Heart left ventricle (tissue), 16 donors: Measurements from ENCODE around the gene PCOLCE2. TPM values are rescaled to one million over a fixed set of nuclear protein-coding genes. Genes with fewer than 3 reads are reported as not detected.

Source experiments
- ATAC-seq, 4 donors: fragments of 200-7000 bp; cut with Tn5 transposase; one replicate each; pipeline ENCODE4 v1.9.1; 2020 to 2022; ENCODE audit warnings: moderate library complexity in 4 of 4, mild to moderate bottlenecking in 3 of 4, moderate number of reproducible peaks in 1 of 4
- DNase-seq, 5 donors: peaks; one replicate each; pipeline ENCODE4 v3.0.0-alpha.2; 2020
- H3K27ac ChIP-seq, 12 donors: fragments of 200-600 bp; sonication (generic) in 4 of 12; one replicate each; pipeline versions ENCODE4 v1.5.0 to v1.8.0; 2016 to 2022; ENCODE audit warnings: mild to moderate bottlenecking in 2 of 12
- H3K27me3 ChIP-seq, 9 donors: fragments of 200-600 bp; sonication (generic) in 2 of 9; one replicate each; pipeline versions ENCODE4 v1.5.1 to v1.8.0; 2016 to 2022; ENCODE audit warnings: mild to moderate bottlenecking in 3 of 9
- H3K36me3 ChIP-seq, 9 donors: fragments of 200-600 bp; sonication (generic) in 2 of 9; one replicate each; pipeline versions ENCODE4 v1.5.0 to v1.8.0; 2018 to 2022; ENCODE audit warnings: mild to moderate bottlenecking in 2 of 9
- H3K4me1 ChIP-seq, 12 donors: fragments of 200-600 bp; sonication (generic) in 4 of 12; one replicate each; pipeline versions ENCODE4 v1.5.0 to v1.8.0; 2016 to 2022; ENCODE audit warnings: mild to moderate bottlenecking in 3 of 12
- H3K4me3 ChIP-seq, 12 donors: fragments of 200-600 bp; sonication (generic) in 4 of 12; one replicate each; pipeline versions ENCODE4 v1.5.0 to v1.8.0; 2017 to 2022; ENCODE audit warnings: mild to moderate bottlenecking in 9 of 12, moderate library complexity in 4 of 12
- H3K9me3 ChIP-seq, 12 donors: fragments of 200-600 bp; sonication (generic) in 4 of 12; one replicate each; pipeline versions ENCODE4 v1.5.0 to v1.8.0; 2016 to 2022; ENCODE audit warnings: mild to moderate bottlenecking in 1 of 12
- POLR2A ChIP-seq, 2 donors: fragments of 450-650 bp; IDR thresholded peaks; one replicate each; pipeline ENCODE4 v1.6.1; 2017; ENCODE audit warnings: antibody characterized with exemption in 2 of 2, mild to moderate bottlenecking in 2 of 2, moderate library complexity in 2 of 2
- WGBS, 4 donors: extraction: QIAGEN DNeasy Blood & Tissue Kit in 2 of 4; methylation state at CpG; one replicate each; pipeline versions ENCODE4 v1.1.5 to v1.1.7; 2013 to 2018; 5-methylcytosine and 5-hydroxymethylcytosine counted together
- intact Hi-C, 10 donors: fragments of 100-400 bp; cut with DNase I; formaldehyde crosslinking; loops; one replicate each; pipeline versions ENCODE4 v1.11.1 to v1.14.2; 2022
- polyA plus RNA-seq, 2 donors: library from polyadenylated mRNA; stranded (reverse); fragments of 200-250 nt; gene quantifications; one replicate each; pipeline ENCODE4 v1.2.3, GENCODE V29; 2013
- total RNA-seq, 9 donors: library from RNA; depleted of rRNA in 2 of 9; stranded (reverse); fragments of >200 nt in 2 of 9; fragmentation: NEBNext Ultra II Directional in 3 of 9; extraction: Animal tissue kit (Norgen Biotek cat#: 25700) in 3 of 9; gene quantifications; one replicate each; pipeline versions ENCODE4 v1.1.0 to v1.2.4, GENCODE V29; 2016 to 2023
- TF ChIP-seq, protein P1 (sequence below), 12 donors: fragments of 200-600 bp; sonication (generic) in 4 of 12; IDR thresholded peaks; one replicate each; pipeline versions ENCODE4 v1.5.0 to v1.8.0; 2018 to 2022; ENCODE audit warnings: antibody characterized with exemption in 12 of 12, mild to moderate bottlenecking in 5 of 12
- donor health status: ischemic (EF 13 %, LVEDD 7.1; RV severe dilation, severe dysfunction).
- donor health status: healthy with polysubstance abuse.
- donor health status: DM: no; HTN: yes; CAD: no.
- donor health status: DM: no; HTN: no; CAD: no.
- donor health status: ischemic (EF 25% LVEDD 6.9; RV normal size, moderate dysfunction).
- donor health status: ischemic (EF 25% LVEDD 5.7; RV mildly dilated, moderate dysfunction).
- donor health status: healthy.
- donor health status: DM: yes; HTN: yes; CAD: no.
- donor health status: ischemic (EF 35%, LVEDD 5.7; RV mildly dilated, moderate dysfunction).
- donor health status: nonischemic (EF 11% LVEDD 7.7; RV severe dilation, severe dysfunction).
- donor health status: DM: yes; HTN: yes; CAD: no.
- donor health status: PGD.
- donor health status: ischemic (EF 29% LVEDD 5.4; RV normal size, mild dysfunction).
- donor health status: nonischemic (EF 23%, LVEDD 6.1; RV moderate dilation, normal function).

Gene PCOLCE2
- total and polyA plus RNA-seq, 11 donors, result 47.5 to 152 (median 66.7) TPM

DNA sequence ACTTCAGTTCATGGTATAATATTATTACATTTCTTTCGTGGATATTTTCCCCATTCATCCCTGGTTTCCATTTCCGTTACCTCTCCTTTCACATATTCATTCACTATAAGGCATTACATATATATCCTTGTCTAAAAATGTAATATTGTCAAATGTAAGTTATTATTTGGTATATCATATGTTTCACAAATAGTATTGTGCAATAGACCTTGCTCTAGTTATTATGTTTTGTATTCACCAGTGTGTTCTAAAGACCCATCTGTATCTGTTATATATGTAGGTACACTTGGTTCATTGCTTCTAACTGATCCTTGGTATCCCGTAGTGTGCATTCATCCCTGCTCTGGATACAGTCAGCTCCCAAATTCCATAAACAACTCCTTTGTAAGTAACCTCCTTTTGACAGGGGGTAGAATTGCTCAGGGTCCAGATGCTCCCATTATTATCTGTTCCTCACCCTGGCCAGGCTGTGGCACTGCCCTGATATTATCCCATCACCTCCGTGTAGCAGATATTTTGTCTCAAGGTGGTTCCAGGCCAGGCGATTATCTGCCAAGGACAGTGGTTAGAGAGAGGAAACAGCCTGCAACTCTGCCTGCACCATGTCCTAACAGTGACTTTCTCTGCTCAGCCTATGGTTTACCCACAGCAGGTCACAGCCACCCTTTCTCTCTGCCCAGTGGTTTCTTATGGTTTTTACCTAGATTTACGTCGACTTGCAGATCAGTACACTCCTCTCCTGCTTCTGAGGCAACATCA is 45.4 kb upstream of the PCOLCE2 start:
- no peaks in the 10 kb centered on the region for H3K27me3 ChIP-seq
- no peak overlapping the region for H3K27ac ChIP-seq
- intact Hi-C loops, result loop anchor here in 1 of 10 donors (10.0 kb wide), 1 partner anchor 100 kb away; no protein-coding TSS in a partner anchor
- no peak for DNase-seq
- H3K4me1 ChIP-seq, result peaks cover 0 to 6% (median 0%) of the 10 kb centered on the region in 12 donors
- no peaks in the 10 kb centered on the region for H3K36me3 ChIP-seq
- H3K9me3 ChIP-seq, result no peaks in the 10 kb centered on the region
- H3K4me3 ChIP-seq, result no peak overlapping the region
- WGBS, 4 donors, result 74 to 78% (median 76%) methylated on average over 7 of the region's 7 CpGs
- ATAC-seq, result no peak
- TF ChIP-seq, protein P1, sequence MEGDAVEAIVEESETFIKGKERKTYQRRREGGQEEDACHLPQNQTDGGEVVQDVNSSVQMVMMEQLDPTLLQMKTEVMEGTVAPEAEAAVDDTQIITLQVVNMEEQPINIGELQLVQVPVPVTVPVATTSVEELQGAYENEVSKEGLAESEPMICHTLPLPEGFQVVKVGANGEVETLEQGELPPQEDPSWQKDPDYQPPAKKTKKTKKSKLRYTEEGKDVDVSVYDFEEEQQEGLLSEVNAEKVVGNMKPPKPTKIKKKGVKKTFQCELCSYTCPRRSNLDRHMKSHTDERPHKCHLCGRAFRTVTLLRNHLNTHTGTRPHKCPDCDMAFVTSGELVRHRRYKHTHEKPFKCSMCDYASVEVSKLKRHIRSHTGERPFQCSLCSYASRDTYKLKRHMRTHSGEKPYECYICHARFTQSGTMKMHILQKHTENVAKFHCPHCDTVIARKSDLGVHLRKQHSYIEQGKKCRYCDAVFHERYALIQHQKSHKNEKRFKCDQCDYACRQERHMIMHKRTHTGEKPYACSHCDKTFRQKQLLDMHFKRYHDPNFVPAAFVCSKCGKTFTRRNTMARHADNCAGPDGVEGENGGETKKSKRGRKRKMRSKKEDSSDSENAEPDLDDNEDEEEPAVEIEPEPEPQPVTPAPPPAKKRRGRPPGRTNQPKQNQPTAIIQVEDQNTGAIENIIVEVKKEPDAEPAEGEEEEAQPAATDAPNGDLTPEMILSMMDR (IDR thresholded peaks at IDR 0.05), result no peak
- no peak for TF ChIP-seq POLR2A (IDR thresholded peaks at IDR 0.05)

DNA sequence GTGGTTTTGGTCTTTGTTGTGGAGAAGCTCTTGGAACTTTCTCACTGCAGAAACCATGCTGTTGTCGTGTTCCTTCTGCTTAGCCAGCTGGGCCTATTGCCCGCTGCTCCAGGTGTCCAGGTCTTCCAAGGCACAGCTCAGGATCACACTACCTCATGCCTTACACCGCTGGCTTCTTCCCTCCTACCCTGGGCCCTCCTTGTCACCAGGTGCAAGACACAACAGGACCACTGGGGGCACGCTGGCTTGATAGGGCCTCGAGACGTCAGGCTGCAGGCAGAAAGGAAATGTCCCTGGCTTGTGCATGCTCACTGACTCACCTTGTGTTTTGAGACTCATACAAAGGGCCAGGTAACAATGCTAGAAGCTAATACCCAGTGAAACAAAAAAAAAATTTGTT is 42.3 kb upstream of the PCOLCE2 start:
- TF ChIP-seq, protein P1 (IDR thresholded peaks at IDR 0.05), result peak in 1 of 12 donors; percentile 10
- TF ChIP-seq POLR2A (IDR thresholded peaks at IDR 0.05), result no peak
- 54 to 72% (median 68%) methylated on average over 6 of the region's 6 CpGs for WGBS, 4 donors
- no peak for DNase-seq
- Histone ChIP-seq H3K9me3 (no peaks in the 10 kb centered on the region), H3K36me3 (no peaks in the 10 kb centered on the region), H3K27me3 (no peaks in the 10 kb centered on the region), H3K4me3 (no peak overlapping the region), H3K4me1 (peaks cover 0 to 6% (median 0%) of the 10 kb centered on the region in 12 donors), H3K27ac (no peak overlapping the region)
- ATAC-seq, result peak in 1 of 4 donors; percentile 22
- intact Hi-C loops, result loop anchor here in 1 of 10 donors (10.0 kb wide), 1 partner anchor 96 kb away; no protein-coding TSS in a partner anchor

DNA sequence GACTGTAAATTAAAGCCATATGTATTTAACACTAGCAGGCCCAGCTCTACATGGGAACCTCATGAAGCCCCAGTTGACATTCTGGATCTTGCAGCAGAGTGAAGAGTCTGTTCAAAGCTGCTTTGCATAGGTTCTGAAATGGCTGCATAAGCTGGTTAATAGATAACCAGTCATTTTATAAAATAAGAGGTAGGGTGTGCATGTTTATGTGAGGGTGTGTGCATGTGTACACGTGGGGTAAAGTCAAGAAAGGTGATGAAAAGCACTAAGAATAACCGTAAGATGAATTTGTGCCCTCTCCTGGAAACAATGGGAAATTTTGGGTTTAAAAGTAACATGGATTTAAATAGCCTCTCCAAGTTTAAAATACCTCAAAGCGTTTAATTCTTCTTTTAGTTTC is 41.6 kb upstream of the PCOLCE2 start:
- H3K36me3 ChIP-seq, result no peaks in the 10 kb centered on the region
- no peak for TF ChIP-seq POLR2A (IDR thresholded peaks at IDR 0.05)
- TF ChIP-seq, protein P1 (IDR thresholded peaks at IDR 0.05), result peak in 3 of 12 donors; percentile 6 to 20 (median 17)
- 42 to 46% (median 45%) methylated on average over 3 of the region's 3 CpGs for WGBS, 4 donors
- peaks cover 0 to 6% (median 0%) of the 10 kb centered on the region in 12 donors for H3K4me1 ChIP-seq
- ATAC-seq (no peak), DNase-seq (no peak)
- H3K27me3 ChIP-seq, result no peaks in the 10 kb centered on the region
- no peak overlapping the region for H3K27ac ChIP-seq
- intact Hi-C loops, result loop anchor here in 1 of 10 donors (10.0 kb wide), 1 partner anchor 96 kb away; no protein-coding TSS in a partner anchor
- H3K4me3 ChIP-seq, result no peak overlapping the region
- H3K9me3 ChIP-seq, result no peaks in the 10 kb centered on the region

DNA sequence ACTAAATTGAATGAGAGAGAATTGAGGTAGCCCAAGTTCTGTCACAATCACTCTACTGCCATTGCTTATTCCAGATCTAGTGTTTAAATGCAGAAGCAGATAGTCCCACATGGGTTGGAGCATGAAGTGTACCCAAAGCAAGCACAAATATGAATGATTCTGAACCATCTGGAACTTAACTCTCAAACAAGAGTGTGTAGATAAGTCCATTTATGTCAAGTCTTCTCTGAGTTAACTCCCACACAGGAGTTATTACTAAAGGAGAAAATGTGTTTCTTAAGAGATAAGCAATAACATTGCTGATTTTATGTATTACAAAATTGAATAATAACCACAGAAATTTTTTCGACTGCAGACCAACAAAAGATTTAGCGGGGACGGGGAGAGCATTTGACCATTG is 41.0 kb upstream of the PCOLCE2 start:
- ATAC-seq, result no peak
- TF ChIP-seq, protein P1 (IDR thresholded peaks at IDR 0.05), result no peak
- H3K4me1 ChIP-seq, result peaks cover 0 to 6% (median 0%) of the 10 kb centered on the region in 12 donors
- H3K4me3 ChIP-seq, result no peak overlapping the region
- no peaks in the 10 kb centered on the region for H3K27me3 ChIP-seq
- H3K9me3 ChIP-seq, result no peaks in the 10 kb centered on the region
- no peaks in the 10 kb centered on the region for H3K36me3 ChIP-seq
- intact Hi-C loops, result loop anchor here in 6 of 10 donors (2.0 to 10.0 kb wide), 5 partner anchors 57 to 95 kb away; no protein-coding TSS in a partner anchor
- no peak for DNase-seq
- H3K27ac ChIP-seq, result no peak overlapping the region
- WGBS, 4 donors, result 63 to 92% (median 89%) methylated on average over 3 of the region's 3 CpGs
